K562 (cell line): Measurements from ENCODE around the gene GDF2. TPM values are rescaled to one million over a fixed set of nuclear protein-coding genes. Genes with fewer than 3 reads are reported as not detected.

ENCODE experiments used
- BCOR ChIP-seq: fragments of 450-650 bp; IDR thresholded peaks from 2 replicates; pipeline ENCODE4 v1.6.1; 2016
- CCAR2 ChIP-seq: fragments of 200-400 bp; formaldehyde crosslinking; IDR thresholded peaks from 2 replicates; pipeline ENCODE4 v1.6.1; 2017; ENCODE audit warnings: mild to moderate bottlenecking, low read depth, low read length
- CCNT2 ChIP-seq: IDR thresholded peaks from 2 replicates; pipeline ENCODE4 v1.6.1; 2011; ENCODE audit warnings: borderline replicate concordance, low read depth, mild to moderate bottlenecking, moderate library complexity, mixed read lengths, low read length; ENCODE audit not compliant: insufficient read length; ENCODE audit errors: extremely low read depth
- FOXA1 ChIP-seq: fragments of 450-650 bp; IDR thresholded peaks from 2 replicates; pipeline ENCODE4 v1.6.1; 2016; ENCODE audit warnings: mild to moderate bottlenecking, borderline replicate concordance
- HLTF ChIP-seq: fragments of 450-650 bp; IDR thresholded peaks from 2 replicates; pipeline ENCODE4 v1.6.1; 2016
- POLR2AphosphoS5 ChIP-seq: IDR thresholded peaks from 2 replicates; pipeline ENCODE4 v1.6.1; 2011; ENCODE audit warnings: mild to moderate bottlenecking, low read depth, low read length, moderate library complexity; ENCODE audit not compliant: control insufficient read depth, insufficient read depth
- POLR2H ChIP-seq: IDR thresholded peaks from 2 replicates; pipeline ENCODE4 v1.6.1; 2016; ENCODE audit warnings: missing genetic modification characterization, low read depth, mild to moderate bottlenecking, control low read depth, missing compliant biosample characterization, moderate library complexity
- SMAD1 ChIP-seq: fragments of 150-350 bp; IDR thresholded peaks from 2 replicates; pipeline ENCODE4 v1.6.1; 2014; ENCODE audit warnings: low read length, low read depth; ENCODE audit not compliant: partially characterized antibody
- SMAD4 ChIP-seq: fragments of 250-450 bp; sonication (Bioruptor Pico); conservative IDR thresholded peaks from 2 replicates; pipeline ENCODE4 v1.8.0; 2021; ENCODE audit warnings: inconsistent platforms, mild to moderate bottlenecking, moderate library complexity
- ZNF384 ChIP-seq: IDR thresholded peaks from 2 replicates; pipeline ENCODE4 v1.6.1; 2012; ENCODE audit warnings: low read depth, low read length, improper control_type of control experiment
- polyA plus RNA-seq, 8 experiments: library from polyadenylated mRNA; depleted of rRNA in 4 of 8; stranded (reverse) in 5 of 8; unstranded in 3 of 8; fragments of >200 nt; fragmentation: Nextera tagmentation in 2 of 8; fragmentation: Illumina TruSeq in 1 of 8; extraction: Ambion mirVana in 2 of 8; extraction: Trizol in 1 of 8; gene quantifications; 2 replicates each; pipeline versions ENCODE4 v1.2.1 to v1.2.3, GENCODE V29; 2011 to 2014; ENCODE audit warnings: inconsistent platforms in 1 of 8, missing spikeins in 1 of 8
- total RNA-seq, 7 experiments: library from RNA; depleted of rRNA in 6 of 7; stranded (reverse); fragments of >200 nt in 6 of 7; fragmentation: Illumina TruSeq in 2 of 7; extraction: Trizol in 2 of 7; gene quantifications; 2 replicates each; pipeline versions ENCODE4 v1.2.1 to v1.2.3, GENCODE V29; 2011 to 2021; ENCODE audit warnings: low replicate concordance in 1 of 7
- TF ChIP-seq, protein P1 (sequence below): fragments of 450-650 bp; IDR thresholded peaks from 2 replicates; pipeline ENCODE4 v1.6.1; 2016; ENCODE audit warnings: borderline replicate concordance
- TF ChIP-seq, protein P2 (sequence below): sonication (generic); formaldehyde crosslinking; IDR thresholded peaks from 2 replicates; pipeline ENCODE4 v1.8.0; 2022; ENCODE audit warnings: mild to moderate bottlenecking, missing genetic modification reagents
- TF ChIP-seq, protein P3 (sequence below): fragments of 250-450 bp; sonication (Bioruptor Pico); IDR thresholded peaks from 2 replicates; pipeline ENCODE4 v1.4.0; 2020; ENCODE audit warnings: borderline replicate concordance
- TF ChIP-seq, protein P4 (sequence below): fragments of 250-450 bp; sonication (Bioruptor Pico); IDR thresholded peaks from 2 replicates; pipeline ENCODE4 v1.8.0; 2022; ENCODE audit warnings: moderate library complexity, mild to moderate bottlenecking, inconsistent platforms
- TF ChIP-seq, protein P5 (sequence below), 2 experiments: fragments of 450-650 bp; IDR thresholded peaks; 2 replicates each; pipeline ENCODE4 v1.6.1; 2016
- TF ChIP-seq, protein P6 (sequence below): fragments of 450-650 bp; formaldehyde crosslinking; IDR thresholded peaks from 2 replicates; pipeline ENCODE4 v1.4.0; 2020; ENCODE audit warnings: mild to moderate bottlenecking

The GDF2 gene
- total and polyA plus RNA-seq, 9 of the 15 experiments (the other 6 are each of a cell fraction or from before 2014, with no cell fraction given) = 0.08 to 0.58 (median 0.27) TPM; not detected in 2

DNA sequence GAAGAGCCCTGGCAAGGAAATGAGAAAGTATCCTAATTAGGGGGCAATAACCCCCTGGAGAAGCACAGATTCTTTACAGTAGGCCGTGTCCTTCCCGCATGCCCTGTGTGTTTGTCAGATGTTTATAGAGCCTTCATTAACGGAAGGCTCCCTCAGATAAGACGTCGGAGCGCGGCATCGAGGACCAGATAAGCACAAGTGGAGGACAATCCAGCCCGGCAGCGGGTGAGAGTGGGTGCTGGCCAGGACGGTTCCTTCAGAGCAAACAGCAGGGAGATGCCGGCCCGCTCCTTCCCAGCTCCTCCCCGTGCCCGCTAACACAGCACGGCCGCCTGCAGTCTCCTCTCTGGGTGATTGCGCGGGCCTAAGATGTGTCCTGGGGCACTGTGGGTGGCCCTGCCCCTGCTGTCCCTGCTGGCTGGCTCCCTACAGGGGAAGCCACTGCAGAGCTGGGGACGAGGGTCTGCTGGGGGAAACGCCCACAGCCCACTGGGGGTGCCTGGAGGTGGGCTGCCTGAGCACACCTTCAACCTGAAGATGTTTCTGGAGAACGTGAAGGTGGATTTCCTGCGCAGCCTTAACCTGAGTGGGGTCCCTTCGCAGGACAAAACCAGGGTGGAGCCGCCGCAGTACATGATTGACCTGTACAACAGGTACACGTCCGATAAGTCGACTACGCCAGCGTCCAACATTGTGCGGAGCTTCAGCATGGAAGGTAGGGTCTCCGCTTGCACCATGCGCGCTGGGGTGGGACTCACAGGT lies at the start of gene GDF2 (continued):
- TF ChIP-seq POLR2AphosphoS5 (no peak), SMAD1 (no peak), SMAD4 (CRISPR knock-in tag) (peak; percentile 63; the same call in 1 of the 2 replicates), FOXA1 (no peak), ZNF384 (no peak), BCOR (peak; percentile 68), CCAR2 (no peak), HLTF (no peak), POLR2H (tag) (no peak), CCNT2 (peak; percentile 84)
- TF ChIP-seq, protein P1, sequence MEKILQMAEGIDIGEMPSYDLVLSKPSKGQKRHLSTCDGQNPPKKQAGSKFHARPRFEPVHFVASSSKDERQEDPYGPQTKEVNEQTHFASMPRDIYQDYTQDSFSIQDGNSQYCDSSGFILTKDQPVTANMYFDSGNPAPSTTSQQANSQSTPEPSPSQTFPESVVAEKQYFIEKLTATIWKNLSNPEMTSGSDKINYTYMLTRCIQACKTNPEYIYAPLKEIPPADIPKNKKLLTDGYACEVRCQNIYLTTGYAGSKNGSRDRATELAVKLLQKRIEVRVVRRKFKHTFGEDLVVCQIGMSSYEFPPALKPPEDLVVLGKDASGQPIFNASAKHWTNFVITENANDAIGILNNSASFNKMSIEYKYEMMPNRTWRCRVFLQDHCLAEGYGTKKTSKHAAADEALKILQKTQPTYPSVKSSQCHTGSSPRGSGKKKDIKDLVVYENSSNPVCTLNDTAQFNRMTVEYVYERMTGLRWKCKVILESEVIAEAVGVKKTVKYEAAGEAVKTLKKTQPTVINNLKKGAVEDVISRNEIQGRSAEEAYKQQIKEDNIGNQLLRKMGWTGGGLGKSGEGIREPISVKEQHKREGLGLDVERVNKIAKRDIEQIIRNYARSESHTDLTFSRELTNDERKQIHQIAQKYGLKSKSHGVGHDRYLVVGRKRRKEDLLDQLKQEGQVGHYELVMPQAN = no peak
- TF ChIP-seq, protein P2, sequence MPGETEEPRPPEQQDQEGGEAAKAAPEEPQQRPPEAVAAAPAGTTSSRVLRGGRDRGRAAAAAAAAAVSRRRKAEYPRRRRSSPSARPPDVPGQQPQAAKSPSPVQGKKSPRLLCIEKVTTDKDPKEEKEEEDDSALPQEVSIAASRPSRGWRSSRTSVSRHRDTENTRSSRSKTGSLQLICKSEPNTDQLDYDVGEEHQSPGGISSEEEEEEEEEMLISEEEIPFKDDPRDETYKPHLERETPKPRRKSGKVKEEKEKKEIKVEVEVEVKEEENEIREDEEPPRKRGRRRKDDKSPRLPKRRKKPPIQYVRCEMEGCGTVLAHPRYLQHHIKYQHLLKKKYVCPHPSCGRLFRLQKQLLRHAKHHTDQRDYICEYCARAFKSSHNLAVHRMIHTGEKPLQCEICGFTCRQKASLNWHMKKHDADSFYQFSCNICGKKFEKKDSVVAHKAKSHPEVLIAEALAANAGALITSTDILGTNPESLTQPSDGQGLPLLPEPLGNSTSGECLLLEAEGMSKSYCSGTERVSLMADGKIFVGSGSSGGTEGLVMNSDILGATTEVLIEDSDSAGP (CRISPR knock-in tag) = no peak
- TF ChIP-seq, protein P3, sequence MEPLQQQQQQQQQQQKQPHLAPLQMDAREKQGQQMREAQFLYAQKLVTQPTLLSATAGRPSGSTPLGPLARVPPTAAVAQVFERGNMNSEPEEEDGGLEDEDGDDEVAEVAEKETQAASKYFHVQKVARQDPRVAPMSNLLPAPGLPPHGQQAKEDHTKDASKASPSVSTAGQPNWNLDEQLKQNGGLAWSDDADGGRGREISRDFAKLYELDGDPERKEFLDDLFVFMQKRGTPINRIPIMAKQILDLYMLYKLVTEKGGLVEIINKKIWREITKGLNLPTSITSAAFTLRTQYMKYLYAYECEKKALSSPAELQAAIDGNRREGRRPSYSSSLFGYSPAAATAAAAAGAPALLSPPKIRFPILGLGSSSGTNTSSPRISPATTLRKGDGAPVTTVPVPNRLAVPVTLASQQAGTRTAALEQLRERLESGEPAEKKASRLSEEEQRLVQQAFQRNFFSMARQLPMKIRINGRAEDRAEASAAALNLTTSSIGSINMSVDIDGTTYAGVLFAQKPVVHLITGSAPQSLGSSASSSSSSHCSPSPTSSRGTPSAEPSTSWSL (CRISPR knock-in tag) = no peak
- TF ChIP-seq, protein P4, sequence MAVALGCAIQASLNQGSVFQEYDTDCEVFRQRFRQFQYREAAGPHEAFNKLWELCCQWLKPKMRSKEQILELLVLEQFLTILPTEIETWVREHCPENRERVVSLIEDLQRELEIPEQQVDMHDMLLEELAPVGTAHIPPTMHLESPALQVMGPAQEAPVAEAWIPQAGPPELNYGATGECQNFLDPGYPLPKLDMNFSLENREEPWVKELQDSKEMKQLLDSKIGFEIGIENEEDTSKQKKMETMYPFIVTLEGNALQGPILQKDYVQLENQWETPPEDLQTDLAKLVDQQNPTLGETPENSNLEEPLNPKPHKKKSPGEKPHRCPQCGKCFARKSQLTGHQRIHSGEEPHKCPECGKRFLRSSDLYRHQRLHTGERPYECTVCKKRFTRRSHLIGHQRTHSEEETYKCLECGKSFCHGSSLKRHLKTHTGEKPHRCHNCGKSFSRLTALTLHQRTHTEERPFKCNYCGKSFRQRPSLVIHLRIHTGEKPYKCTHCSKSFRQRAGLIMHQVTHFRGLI (CRISPR knock-in tag) = no peak
- TF ChIP-seq, protein P5, sequence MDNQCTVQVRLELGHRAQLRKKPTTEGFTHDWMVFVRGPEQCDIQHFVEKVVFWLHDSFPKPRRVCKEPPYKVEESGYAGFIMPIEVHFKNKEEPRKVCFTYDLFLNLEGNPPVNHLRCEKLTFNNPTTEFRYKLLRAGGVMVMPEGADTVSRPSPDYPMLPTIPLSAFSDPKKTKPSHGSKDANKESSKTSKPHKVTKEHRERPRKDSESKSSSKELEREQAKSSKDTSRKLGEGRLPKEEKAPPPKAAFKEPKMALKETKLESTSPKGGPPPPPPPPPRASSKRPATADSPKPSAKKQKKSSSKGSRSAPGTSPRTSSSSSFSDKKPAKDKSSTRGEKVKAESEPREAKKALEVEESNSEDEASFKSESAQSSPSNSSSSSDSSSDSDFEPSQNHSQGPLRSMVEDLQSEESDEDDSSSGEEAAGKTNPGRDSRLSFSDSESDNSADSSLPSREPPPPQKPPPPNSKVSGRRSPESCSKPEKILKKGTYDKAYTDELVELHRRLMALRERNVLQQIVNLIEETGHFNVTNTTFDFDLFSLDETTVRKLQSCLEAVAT (IDR thresholded peaks at IDR 0.05) = no peak
- TF ChIP-seq, protein P6, sequence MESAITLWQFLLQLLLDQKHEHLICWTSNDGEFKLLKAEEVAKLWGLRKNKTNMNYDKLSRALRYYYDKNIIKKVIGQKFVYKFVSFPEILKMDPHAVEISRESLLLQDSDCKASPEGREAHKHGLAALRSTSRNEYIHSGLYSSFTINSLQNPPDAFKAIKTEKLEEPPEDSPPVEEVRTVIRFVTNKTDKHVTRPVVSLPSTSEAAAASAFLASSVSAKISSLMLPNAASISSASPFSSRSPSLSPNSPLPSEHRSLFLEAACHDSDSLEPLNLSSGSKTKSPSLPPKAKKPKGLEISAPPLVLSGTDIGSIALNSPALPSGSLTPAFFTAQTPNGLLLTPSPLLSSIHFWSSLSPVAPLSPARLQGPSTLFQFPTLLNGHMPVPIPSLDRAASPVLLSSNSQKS (CRISPR knock-in tag) = no peak
